ENCODE data around the gene CHRM4. TPM values are rescaled to one million over a fixed set of nuclear protein-coding genes. Genes with fewer than 3 reads are reported as not detected.
"Not testable (repeated sequence)": the region's sequence is repeated elsewhere in the genome, so short reads cannot be mapped to it uniquely, and the experiment has no call there.

CHRM4 gene
- polyA plus RNA-seq, 3 donors: 0.16 to 0.34 (median 0.28) TPM

- no peak for DNase-seq
Measured at GRCh38 chr11:46382646-46383403, 8.8 kb downstream of the CHRM4 start.

GRCh38 chr11:46381819-46382645 lies 9.5 kb downstream of the CHRM4 start:
- DNase-seq: no peak

- DNase-seq: no peak
Measured at GRCh38 chr11:46381048-46381818, 10.3 kb downstream of the CHRM4 start, which contains the start of gene MDK. Gene MDK (plus strand): TSS chr11:46381669. CDS start chr11:46382058, 389 bp downstream.

GRCh38 chr11:46380340-46381047 lies 11.1 kb downstream of the CHRM4 start:
- no peak for DNase-seq

- DNase-seq: peak; percentile 83
Measured at GRCh38 chr11:46379482-46380293, 11.9 kb downstream of the CHRM4 start.

- DNase-seq: no peak
Measured at GRCh38 chr11:46378811-46379481, 12.6 kb downstream of the CHRM4 start.

GRCh38 chr11:46378296-46378695 lies 13.3 kb downstream of the CHRM4 start:
- DNase-seq: no peak

- no peak for DNase-seq
Measured at GRCh38 chr11:46377831-46378230, 13.7 kb downstream of the CHRM4 start.

GRCh38 chr11:46377290-46377689 lies 14.3 kb downstream of the CHRM4 start:
- no peak for DNase-seq

GRCh38 chr11:46376258-46377050 lies 15.1 kb downstream of the CHRM4 start:
- no peak for DNase-seq

GRCh38 chr11:46375392-46376101 lies 16.0 kb downstream of the CHRM4 start:
- DNase-seq: no peak

- no peak for DNase-seq
Measured at GRCh38 chr11:46374815-46375214, 16.8 kb downstream of the CHRM4 start.

GRCh38 chr11:46373787-46374740 lies 17.5 kb downstream of the CHRM4 start:
- DNase-seq: no peak

GRCh38 chr11:46372501-46372900 lies 19.1 kb downstream of the CHRM4 start:
- not testable (repeated sequence) for DNase-seq

- no peak for DNase-seq
Measured at GRCh38 chr11:46372086-46372485, 19.5 kb downstream of the CHRM4 start.

GRCh38 chr11:46371262-46371661 lies 20.3 kb downstream of the CHRM4 start:
- not testable (repeated sequence) for DNase-seq

- DNase-seq: no peak
Measured at GRCh38 chr11:46370253-46370652, 21.3 kb downstream of the CHRM4 start.
